Neural cell (in vitro differentiated cells): Measurements from ENCODE around the gene CDC5L. TPM values are rescaled to one million over a fixed set of nuclear protein-coding genes. Genes with fewer than 3 reads are reported as not detected.

Source experiments
- H2AFZ ChIP-seq: fragments of 200-600, 300-800 bp; sonication (generic), shearing (Covaris generic); 2 replicates; pipeline ENCODE4 v1.6.0; 2014; ENCODE audit warnings: low read depth, mild to moderate bottlenecking, antibody characterized with exemption, low read length, moderate library complexity
- H3F3A ChIP-seq: fragments of 200-600 bp; shearing (Covaris generic); 2 replicates; pipeline ENCODE4 v1.6.1; 2016; ENCODE audit warnings: mild to moderate bottlenecking, moderate library complexity, mixed read lengths, antibody characterized with exemption, low read length; ENCODE audit not compliant: insufficient read depth, poor library complexity, severe bottlenecking
- H3K27ac ChIP-seq: fragments of 200-600, 300-800 bp; sonication (generic), shearing (Covaris generic); 2 replicates; pipeline ENCODE4 v1.5.1; 2014; ENCODE audit warnings: mild to moderate bottlenecking, low read length, moderate library complexity
- H3K27me3 ChIP-seq: fragments of 300-800, 200-600 bp; sonication (generic), shearing (Covaris generic); 2 replicates; pipeline ENCODE4 v1.6.0; 2014; ENCODE audit warnings: mild to moderate bottlenecking, low read depth, low read length, moderate library complexity; ENCODE audit not compliant: insufficient read depth
- H3K36me3 ChIP-seq: fragments of 300-800, 200-600 bp; sonication (generic), shearing (Covaris generic); 2 replicates; pipeline ENCODE4 v1.5.1; 2014; ENCODE audit warnings: mild to moderate bottlenecking, antibody characterized with exemption, low read length, moderate library complexity; ENCODE audit not compliant: insufficient read depth
- H3K4me2 ChIP-seq: fragments of 300-800, 200-600 bp; sonication (generic), shearing (Covaris generic); 2 replicates; pipeline ENCODE4 v1.6.0; 2014; ENCODE audit warnings: mild to moderate bottlenecking, low read length
- H3K4me3 ChIP-seq: fragments of 300-800, 200-600 bp; sonication (generic), shearing (Covaris generic); 2 replicates; pipeline ENCODE4 v1.5.1; 2014; ENCODE audit warnings: mild to moderate bottlenecking, low read length, moderate library complexity
- H3K79me2 ChIP-seq: fragments of 200-600 bp; shearing (Covaris generic); replicated peaks from 2 replicates; pipeline ENCODE4 v1.6.0; 2014; ENCODE audit warnings: mild to moderate bottlenecking, low read length, moderate library complexity; ENCODE audit not compliant: insufficient read depth
- H3K9ac ChIP-seq: fragments of 300-800, 200-600 bp; sonication (generic), shearing (Covaris generic); 2 replicates; pipeline ENCODE4 v1.6.1; 2016; ENCODE audit warnings: mild to moderate bottlenecking, low read length, mixed read lengths
- H3K9me2 ChIP-seq: fragments of 200-600 bp; shearing (Covaris generic); 2 replicates; pipeline ENCODE4 v1.6.1; 2016; ENCODE audit warnings: mild to moderate bottlenecking, low read length, mixed read lengths; ENCODE audit not compliant: insufficient read depth
- H3K9me3 ChIP-seq: fragments of 200-600, 300-800 bp; sonication (generic), shearing (Covaris generic); 2 replicates; pipeline ENCODE4 v1.6.1; 2016; ENCODE audit warnings: mild to moderate bottlenecking, mixed run types, low read length, moderate library complexity, mixed read lengths
- H4K20me1 ChIP-seq: fragments of 200-600 bp; shearing (Covaris generic); 2 replicates; pipeline ENCODE4 v1.6.1; 2016; ENCODE audit warnings: mild to moderate bottlenecking, mixed run types; ENCODE audit not compliant: insufficient read depth
- EP300 ChIP-seq: fragments of 450-650 bp; conservative IDR thresholded peaks from 2 replicates; pipeline ENCODE4 v1.6.1; 2014; ENCODE audit warnings: antibody characterized with exemption, mild to moderate bottlenecking, moderate library complexity; ENCODE audit not compliant: poor library complexity, severe bottlenecking
- EZH2 ChIP-seq: fragments of 200-600, 300-800 bp; shearing (Covaris generic), sonication (generic); IDR thresholded peaks from 2 replicates; pipeline ENCODE4 v1.6.1; 2014; ENCODE audit warnings: antibody characterized with exemption, low read length, borderline replicate concordance, mild to moderate bottlenecking; ENCODE audit not compliant: insufficient read depth, poor library complexity, severe bottlenecking
- MXI1 ChIP-seq: fragments of 450-650 bp; conservative IDR thresholded peaks from 2 replicates; pipeline ENCODE4 v1.6.1; 2014; ENCODE audit warnings: antibody characterized with exemption, mild to moderate bottlenecking; ENCODE audit not compliant: poor library complexity, severe bottlenecking
- POLR2AphosphoS5 ChIP-seq: IDR thresholded peaks from 2 replicates; pipeline ENCODE4 v1.6.1; 2012
- RAD21 ChIP-seq: fragments of 450-650 bp; conservative IDR thresholded peaks from 2 replicates; pipeline ENCODE4 v1.6.1; 2014; ENCODE audit warnings: antibody characterized with exemption, mild to moderate bottlenecking, moderate library complexity
- SMC3 ChIP-seq: fragments of 450-650 bp; conservative IDR thresholded peaks from 2 replicates; pipeline ENCODE4 v1.6.1; 2014; ENCODE audit warnings: antibody characterized with exemption, mild to moderate bottlenecking, moderate library complexity; ENCODE audit not compliant: poor library complexity
- TAF1 ChIP-seq: IDR thresholded peaks from 2 replicates; pipeline ENCODE4 v1.6.1; 2012; ENCODE audit warnings: low read depth
- polyA plus RNA-seq: library from polyadenylated mRNA; depleted of rRNA; stranded (reverse); fragments of >200 nt; gene quantifications from 2 replicates; pipeline ENCODE4 v1.2.3, GENCODE V29; 2014
- TF ChIP-seq, protein P1 (sequence below): fragments of 450-650 bp; IDR thresholded peaks from 2 replicates; pipeline ENCODE4 v1.5.1; 2014; ENCODE audit warnings: antibody characterized with exemption, mild to moderate bottlenecking, moderate library complexity; ENCODE audit not compliant: poor library complexity, severe bottlenecking
- TF ChIP-seq, protein P2 (sequence below): IDR thresholded peaks from 2 replicates; pipeline ENCODE4 v1.6.1; 2012; ENCODE audit warnings: borderline replicate concordance

Gene CDC5L
- polyA plus RNA-seq, 1 donor from 2014 or later: 28.9 TPM

DNA sequence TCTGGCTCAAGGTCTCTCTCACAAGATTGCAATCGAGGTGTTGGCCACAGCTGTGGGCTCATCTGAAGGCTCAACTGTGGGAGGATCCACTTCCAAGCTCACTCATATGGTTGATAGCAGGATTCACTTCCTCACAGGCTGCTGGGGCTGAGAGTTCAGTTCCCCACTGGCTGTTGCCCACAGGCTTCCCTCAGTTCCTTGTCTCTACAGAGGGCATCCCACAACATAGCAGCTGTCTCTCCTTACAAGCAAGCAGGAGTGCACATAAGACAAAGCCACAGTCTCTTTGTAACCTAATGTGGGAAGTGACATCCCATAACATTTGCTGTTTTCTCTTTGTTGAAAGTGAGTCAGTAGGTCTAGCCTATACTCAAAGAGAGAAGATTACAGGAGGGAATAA is 31.0 kb upstream of the CDC5L start:
- H3K4me2 ChIP-seq: no peak overlapping the region
- TF ChIP-seq TAF1 (no peak), RAD21 (no peak), MXI1 (no peak), EP300 (no peak), SMC3 (no peak), POLR2AphosphoS5 (no peak), EZH2 (no peak)
- TF ChIP-seq, protein P1, sequence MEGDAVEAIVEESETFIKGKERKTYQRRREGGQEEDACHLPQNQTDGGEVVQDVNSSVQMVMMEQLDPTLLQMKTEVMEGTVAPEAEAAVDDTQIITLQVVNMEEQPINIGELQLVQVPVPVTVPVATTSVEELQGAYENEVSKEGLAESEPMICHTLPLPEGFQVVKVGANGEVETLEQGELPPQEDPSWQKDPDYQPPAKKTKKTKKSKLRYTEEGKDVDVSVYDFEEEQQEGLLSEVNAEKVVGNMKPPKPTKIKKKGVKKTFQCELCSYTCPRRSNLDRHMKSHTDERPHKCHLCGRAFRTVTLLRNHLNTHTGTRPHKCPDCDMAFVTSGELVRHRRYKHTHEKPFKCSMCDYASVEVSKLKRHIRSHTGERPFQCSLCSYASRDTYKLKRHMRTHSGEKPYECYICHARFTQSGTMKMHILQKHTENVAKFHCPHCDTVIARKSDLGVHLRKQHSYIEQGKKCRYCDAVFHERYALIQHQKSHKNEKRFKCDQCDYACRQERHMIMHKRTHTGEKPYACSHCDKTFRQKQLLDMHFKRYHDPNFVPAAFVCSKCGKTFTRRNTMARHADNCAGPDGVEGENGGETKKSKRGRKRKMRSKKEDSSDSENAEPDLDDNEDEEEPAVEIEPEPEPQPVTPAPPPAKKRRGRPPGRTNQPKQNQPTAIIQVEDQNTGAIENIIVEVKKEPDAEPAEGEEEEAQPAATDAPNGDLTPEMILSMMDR: no peak
- TF ChIP-seq, protein P2, sequence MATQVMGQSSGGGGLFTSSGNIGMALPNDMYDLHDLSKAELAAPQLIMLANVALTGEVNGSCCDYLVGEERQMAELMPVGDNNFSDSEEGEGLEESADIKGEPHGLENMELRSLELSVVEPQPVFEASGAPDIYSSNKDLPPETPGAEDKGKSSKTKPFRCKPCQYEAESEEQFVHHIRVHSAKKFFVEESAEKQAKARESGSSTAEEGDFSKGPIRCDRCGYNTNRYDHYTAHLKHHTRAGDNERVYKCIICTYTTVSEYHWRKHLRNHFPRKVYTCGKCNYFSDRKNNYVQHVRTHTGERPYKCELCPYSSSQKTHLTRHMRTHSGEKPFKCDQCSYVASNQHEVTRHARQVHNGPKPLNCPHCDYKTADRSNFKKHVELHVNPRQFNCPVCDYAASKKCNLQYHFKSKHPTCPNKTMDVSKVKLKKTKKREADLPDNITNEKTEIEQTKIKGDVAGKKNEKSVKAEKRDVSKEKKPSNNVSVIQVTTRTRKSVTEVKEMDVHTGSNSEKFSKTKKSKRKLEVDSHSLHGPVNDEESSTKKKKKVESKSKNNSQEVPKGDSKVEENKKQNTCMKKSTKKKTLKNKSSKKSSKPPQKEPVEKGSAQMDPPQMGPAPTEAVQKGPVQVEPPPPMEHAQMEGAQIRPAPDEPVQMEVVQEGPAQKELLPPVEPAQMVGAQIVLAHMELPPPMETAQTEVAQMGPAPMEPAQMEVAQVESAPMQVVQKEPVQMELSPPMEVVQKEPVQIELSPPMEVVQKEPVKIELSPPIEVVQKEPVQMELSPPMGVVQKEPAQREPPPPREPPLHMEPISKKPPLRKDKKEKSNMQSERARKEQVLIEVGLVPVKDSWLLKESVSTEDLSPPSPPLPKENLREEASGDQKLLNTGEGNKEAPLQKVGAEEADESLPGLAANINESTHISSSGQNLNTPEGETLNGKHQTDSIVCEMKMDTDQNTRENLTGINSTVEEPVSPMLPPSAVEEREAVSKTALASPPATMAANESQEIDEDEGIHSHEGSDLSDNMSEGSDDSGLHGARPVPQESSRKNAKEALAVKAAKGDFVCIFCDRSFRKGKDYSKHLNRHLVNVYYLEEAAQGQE: no peak
- no peaks in the 10 kb centered on the region for H3F3A ChIP-seq
- no peak overlapping the region for H3K4me3 ChIP-seq
- H3K9me2 ChIP-seq: no peaks in the 10 kb centered on the region
- no peaks in the 10 kb centered on the region for H3K27me3 ChIP-seq
- H3K9ac ChIP-seq: no peak overlapping the region
- H4K20me1 ChIP-seq: no peaks in the 10 kb centered on the region
- no peaks in the 10 kb centered on the region for H3K36me3 ChIP-seq
- H3K27ac ChIP-seq: no peak overlapping the region
- no peaks in the 10 kb centered on the region for H3K79me2 ChIP-seq
- peaks cover 3% of the 10 kb centered on the region for H3K9me3 ChIP-seq
- no peak overlapping the region for H2AFZ ChIP-seq

DNA sequence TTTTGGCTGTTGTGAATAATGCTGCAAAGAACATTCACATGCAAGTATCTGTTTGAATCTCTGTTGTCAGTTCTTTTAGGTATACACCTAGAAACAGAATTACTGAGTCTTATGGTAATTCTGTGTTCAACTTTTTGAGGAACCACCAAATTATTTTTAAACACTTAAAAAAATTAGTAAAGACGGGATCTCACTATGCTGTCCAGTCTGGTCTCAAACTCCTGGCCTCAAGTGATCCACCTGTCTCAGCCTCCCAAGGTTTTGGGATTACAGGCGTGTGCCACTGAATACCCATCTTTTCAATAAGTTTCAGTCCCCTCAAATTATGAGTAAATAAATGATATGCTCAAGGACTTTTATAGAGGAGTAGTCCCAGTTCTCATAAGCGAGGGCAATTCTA is 27.5 kb upstream of the CDC5L start:
- H4K20me1 ChIP-seq: no peaks in the 10 kb centered on the region
- H3K4me2 ChIP-seq: no peak overlapping the region
- H3K9me3 ChIP-seq: peaks cover 3% of the 10 kb centered on the region
- no peak overlapping the region for H3K4me3 ChIP-seq
- H3K27me3 ChIP-seq: no peaks in the 10 kb centered on the region
- TF ChIP-seq TAF1 (no peak), POLR2AphosphoS5 (no peak), EP300 (no peak), RAD21 (no peak), MXI1 (no peak), EZH2 (no peak), SMC3 (no peak)
- TF ChIP-seq, protein P1: no peak
- TF ChIP-seq, protein P2: no peak
- H3K27ac ChIP-seq: no peak overlapping the region
- no peaks in the 10 kb centered on the region for H3F3A ChIP-seq
- H3K9me2 ChIP-seq: no peaks in the 10 kb centered on the region
- no peaks in the 10 kb centered on the region for H3K79me2 ChIP-seq
- no peaks in the 10 kb centered on the region for H3K36me3 ChIP-seq
- H2AFZ ChIP-seq: no peak overlapping the region
- H3K9ac ChIP-seq: no peak overlapping the region
